Fibroblast of gingiva (primary cell): ENCODE data around the gene TYRO3.

Source experiments
- DNase-seq: peaks from one replicate; pipeline ENCODE4 v3.0.0-alpha.2; 2011; ENCODE audit warnings: low read depth

The TYRO3 gene

DNA sequence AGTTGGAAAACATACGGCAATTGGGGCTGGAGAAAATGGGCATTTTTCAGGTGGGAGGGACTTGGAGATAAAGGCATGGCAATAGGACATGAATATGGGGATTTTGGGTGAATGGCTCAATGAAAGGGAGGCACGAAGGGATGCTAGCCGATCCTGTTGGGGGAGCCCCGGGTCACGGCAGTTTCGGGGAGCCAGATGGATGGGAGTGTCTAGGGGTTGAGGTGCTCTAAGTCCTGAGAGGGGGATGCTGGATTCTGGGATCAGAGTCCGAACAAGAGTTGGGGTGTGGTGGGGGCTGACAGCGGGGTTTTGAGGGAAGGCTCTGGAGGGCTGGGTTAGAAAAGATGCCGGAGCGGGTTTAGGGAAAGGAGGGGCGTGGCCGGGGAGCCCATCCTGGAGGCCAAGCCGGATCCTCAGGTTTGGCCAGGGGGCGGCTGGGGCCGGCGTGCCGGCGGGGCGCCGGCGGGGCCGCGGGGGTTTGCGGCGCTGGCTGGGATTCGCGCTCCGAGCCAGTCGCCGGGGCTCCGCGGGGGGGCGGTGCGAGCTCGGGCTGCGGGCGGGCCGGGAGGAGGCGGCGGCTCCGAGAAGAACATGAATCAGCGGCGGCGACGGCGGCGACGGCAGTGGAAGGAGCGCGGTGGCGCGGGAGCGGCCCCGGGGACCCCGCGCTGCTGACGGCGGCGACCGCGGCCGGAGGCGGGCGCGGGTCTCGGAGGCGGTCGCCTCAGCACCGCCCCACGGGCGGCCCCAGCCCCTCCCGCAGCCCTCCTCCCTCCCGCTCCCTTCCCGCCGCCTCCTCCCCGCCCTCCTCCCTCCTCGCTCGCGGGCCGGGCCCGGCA is at the start of gene TYRO3:
Gene TYRO3 (plus strand): TSS at position 813 of the 839 bp plus-strand sequence. CDS start 46 bp downstream, outside the sequence.
- DNase-seq, result peak; percentile 34

DNA sequence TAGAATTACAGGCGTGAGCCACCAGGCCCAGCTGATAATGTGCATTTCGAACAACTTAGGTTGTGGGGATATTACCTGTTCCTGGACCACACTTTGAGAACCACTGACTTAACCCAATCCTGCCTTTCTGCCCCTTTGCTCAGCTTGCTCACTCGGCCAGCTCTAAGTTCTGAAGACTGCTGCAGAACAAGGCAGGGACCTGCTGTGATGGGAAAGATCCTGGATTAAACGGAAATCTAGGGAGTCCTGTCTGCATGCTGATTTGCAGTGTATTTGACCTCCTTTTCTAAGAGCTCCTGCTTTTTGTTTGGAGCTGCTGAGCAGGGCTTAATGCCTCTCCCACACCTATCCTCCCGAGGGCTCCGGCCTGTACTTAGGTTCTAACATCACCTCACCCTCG is 48.3 kb upstream of the TYRO3 start:
- no peak for DNase-seq

DNA sequence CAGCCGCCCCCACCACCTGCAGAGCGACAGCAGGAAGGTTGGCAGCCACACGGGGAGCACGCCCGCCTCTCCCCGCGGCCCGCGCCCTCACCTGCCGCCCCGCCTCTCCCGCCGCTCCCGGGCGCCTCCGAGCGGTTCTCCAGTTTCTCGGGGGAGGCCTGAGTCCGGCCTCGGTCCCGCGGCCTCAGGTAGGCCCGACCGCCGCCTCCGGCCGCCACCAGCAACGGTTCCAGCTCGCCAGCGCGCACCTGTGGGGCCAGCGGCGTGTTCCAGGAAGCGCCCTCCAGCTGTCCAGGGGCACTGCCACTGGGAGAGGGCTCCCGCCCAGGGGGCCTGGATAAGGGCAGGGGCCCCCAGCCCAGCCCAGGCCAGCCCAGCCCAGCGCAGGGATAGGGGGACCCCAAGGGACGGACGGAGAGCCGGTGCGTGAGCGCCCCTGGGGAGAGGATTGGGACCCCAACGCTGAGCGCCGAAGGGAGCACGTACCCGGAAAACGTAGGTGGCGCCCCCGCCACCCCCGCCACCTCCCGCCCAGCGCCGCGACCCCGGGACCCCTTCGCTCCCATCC is 47.6 kb upstream of the TYRO3 start:
- DNase-seq, result no peak

- DNase-seq, result no peak
These were observed 47.1 kb upstream of the TYRO3 start for GRCh38 chr15:41511899-41512369.

DNA sequence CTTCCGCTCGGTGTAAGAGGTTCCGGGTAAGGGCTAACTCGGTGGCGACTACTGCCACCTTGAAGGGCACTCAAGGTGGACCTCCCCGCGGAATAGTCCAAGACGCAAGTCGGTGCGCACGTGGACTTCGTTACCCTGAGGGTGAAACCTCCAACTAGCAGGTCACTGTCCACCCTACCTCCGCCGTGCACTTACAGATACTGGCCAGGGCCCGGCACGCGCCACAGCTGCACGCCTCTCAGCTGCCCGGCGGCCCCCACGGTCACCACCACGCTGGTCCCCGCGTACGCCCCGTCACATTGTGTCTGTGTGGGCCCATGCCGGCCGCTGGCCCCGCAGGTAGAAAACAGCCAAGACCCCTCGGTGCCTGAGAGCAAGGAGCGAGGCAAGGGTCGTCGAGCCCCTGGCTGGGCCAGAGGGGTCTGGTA is 46.5 kb upstream of the TYRO3 start:
- no peak for DNase-seq

GRCh38 chr15:41512940-41513505 is 46.0 kb upstream of the TYRO3 start:
- no peak for DNase-seq

GRCh38 chr15:41513506-41514227 is 45.3 kb upstream of the TYRO3 start, which contains the start of gene LTK:
LTK (minus strand) TSS chr15:41513827; CDS start chr15:41513709, 118 bp downstream.
- no peak for DNase-seq

DNA sequence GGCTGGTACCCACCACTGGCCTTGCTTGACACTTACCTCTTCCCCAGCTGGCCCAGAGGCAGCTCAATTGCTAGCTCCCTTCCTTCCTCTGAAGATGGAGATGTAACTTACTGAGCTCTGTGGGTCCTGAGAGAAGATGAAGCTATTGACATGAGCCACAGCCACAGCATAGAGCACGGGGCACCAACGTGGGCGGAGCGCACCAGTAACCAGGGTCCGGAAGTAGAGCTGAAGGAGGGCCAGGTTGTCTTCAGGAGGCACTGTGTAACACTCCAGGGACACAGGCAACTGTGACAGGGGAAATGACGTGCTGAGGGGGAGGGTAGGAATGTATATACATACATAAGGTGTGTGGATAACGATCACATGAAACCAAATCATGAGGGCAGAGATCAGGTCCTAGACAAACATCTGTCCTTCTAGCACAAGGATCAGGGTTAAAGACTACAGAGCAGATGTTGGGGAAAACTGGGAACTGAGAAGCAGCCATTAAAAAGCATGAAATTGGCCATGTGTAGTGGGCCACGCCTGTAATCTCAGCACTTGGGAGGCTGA is 41.0 kb upstream of the TYRO3 start:
- DNase-seq, result no peak

- no peak for DNase-seq
These were observed 38.4 kb upstream of the TYRO3 start for GRCh38 chr15:41520636-41521035.

DNA sequence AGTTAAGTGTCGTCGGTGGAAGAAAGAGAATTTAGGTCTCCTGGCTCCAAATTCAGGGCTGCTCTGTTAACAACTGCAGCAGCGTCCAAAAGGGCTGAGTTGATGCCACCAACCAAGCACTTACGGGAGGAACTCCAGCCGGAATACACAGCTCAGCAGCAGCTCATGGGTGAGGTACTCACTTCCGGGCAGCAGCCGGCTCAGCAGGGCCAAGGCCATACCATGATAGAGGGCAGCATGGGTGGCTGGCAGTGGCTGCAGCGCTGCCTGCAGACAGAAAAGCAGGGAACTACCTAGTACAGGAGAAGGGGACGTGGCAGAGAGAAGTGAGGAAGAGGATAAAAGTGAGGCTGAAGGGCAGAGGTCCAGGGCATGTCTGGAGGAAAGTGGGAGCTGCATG is 37.4 kb upstream of the TYRO3 start:
- no peak for DNase-seq

DNA sequence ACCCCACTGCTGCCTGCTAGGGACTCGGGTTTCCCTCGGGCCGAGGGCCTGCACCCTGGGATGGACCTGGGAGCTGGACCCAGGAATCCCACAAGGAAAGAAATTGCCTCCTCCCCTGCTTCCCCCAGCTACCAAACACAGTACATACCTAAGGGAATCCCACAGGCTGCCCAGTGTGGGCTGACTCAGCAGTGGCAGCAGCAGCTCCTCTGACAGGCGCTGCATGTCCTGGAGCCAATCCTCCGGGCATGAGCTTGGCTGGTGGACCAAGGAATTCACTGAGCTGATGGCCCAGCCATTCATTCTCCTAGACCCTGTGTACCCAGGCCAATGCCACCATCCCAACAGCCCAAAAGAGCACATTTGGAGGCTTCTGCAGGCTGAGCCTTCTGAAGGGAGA is 35.9 kb upstream of the TYRO3 start:
- DNase-seq, result no peak

DNA sequence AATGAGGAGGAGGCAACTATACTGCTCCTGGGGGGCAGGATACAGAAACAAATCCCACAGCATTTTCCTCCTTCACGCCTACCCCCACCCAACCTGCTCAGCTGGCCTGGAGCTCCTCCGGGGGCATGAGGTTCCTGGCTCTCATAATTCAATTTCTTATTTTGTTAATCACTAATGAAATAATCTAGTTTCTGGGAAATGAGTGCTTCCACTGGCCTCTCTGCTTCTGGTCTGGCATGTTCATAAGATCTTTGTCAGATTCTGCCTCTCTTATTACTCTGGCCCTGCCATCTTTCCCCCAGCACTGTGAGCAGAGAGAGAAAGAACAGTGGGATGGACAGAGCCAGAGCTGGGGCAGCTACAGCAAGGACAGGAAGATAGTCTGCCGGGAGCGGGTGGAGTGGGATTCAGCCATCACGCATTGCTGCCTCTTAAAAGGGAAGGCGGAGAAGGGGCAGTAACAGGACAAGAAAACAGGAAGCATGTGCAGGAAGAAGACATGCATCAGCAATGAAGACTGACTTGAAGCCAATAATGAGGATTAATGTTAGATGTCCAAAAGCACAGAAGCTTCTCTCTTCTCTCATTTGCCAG is 28.6 kb upstream of the TYRO3 start:
- no peak for DNase-seq

DNA sequence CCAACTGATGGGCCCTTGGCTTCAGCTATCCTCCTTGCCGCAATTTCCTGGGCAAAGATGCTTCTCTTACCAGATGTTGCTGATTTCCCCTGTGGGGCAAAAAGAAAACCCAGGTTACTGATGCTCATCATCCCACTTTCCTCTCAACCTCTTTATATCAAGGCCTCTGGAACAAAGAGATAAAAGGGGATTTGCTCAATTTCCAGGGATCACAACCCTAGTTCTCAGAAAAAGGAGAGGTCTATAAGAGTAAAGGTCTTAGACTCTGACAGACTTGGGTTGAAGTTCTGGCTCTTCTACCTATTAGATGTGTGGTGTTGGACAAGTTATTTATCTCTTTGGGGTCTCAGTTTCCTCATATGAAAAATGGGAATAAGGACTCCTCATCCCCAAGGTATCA is 23.5 kb upstream of the TYRO3 start:
- DNase-seq, result no peak

- DNase-seq, result no peak
These were observed 22.1 kb upstream of the TYRO3 start for GRCh38 chr15:41536866-41537265.

DNA sequence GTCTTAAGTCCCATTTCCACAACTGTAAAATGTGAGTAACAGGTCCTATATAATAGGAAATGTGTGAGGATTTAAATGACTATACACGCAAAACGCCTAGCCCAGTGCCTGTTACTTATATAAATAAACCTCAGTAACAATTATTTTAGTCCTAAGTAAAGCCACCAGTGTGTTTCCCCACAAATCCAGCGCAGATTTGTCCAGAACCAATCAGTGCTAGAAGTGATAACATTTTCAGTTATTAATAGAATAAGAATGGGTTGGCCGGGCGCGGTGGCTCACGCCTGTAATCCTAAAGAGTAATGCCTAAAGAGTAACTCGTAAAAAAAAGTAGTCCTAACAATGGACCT is 15.5 kb upstream of the TYRO3 start:
- DNase-seq, result no peak

DNA sequence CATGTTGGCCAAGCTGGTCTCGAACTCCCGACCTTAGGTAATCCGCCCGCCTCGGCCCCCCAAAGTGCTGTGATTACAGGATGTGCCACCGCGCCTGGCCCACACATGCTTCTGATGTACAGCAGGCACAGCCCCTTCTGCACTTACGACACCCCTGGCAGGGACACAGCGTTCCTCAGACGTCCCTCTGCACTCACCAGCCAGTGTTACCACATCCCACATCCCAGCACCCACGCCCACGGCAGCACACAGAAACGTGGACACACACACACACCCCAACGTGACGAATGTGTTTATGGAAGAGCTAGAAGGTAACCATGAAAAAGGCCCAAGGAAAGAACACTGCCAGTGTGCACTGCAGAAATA is 14.4 kb upstream of the TYRO3 start:
- peak; percentile 86 for DNase-seq

- no peak for DNase-seq
These were observed 13.8 kb upstream of the TYRO3 start for GRCh38 chr15:41545218-41545617.

DNA sequence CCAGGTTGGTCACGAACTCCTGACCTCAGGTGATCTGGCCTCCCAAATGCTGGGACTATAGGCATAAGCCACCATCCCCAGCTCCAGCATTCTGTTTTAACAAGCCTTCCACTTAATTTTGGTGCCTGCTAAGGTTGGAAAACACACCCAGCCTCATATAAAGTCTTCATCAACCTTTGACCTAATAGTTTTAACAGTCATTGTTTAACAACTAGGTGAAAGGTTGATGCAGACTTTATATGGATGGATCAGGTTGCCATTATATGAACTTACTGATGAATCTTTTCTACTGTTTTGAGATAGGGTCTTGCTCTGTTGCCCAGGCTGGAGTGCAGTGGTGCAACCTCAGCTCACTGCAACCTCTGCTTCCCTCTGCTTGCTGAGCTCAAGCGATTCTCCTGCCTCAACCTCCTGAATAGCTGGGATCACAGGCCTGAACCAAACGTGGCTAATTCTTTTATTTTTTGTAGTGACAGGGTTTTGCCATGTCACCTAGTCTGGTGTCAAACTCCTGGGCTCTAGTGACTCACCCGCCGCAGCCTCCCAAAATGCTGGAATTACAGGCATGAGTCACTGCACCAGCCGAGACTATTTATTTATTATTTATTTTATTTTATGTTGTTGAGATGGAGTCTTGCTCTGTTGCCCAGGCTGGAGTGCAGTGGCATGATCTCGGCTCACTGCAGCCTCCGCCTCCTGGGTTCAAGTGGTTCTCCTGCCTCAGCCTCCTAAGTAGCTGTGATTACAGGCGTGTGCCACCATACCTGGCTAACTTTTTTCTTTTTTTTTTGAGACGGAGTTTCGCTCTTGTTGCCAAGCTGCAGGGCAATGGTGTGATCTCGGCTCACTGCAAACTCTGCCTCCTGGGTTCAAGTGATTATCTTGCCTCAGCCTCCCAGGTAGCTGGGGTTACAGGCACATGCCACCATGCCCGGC is 11.9 kb upstream of the TYRO3 start:
- peak; percentile 47 for DNase-seq

GRCh38 chr15:41550066-41550775 is 8.8 kb upstream of the TYRO3 start:
- DNase-seq, result no peak

GRCh38 chr15:41553731-41554130 is 5.3 kb upstream of the TYRO3 start:
- no peak for DNase-seq
